Measurements from ENCODE around the gene SIN3B. TPM values are rescaled to one million over a fixed set of nuclear protein-coding genes. Genes with fewer than 3 reads are reported as not detected.

Gene SIN3B
- total RNA-seq, 1 donor from 2014 or later = 59.9 TPM

DNA sequence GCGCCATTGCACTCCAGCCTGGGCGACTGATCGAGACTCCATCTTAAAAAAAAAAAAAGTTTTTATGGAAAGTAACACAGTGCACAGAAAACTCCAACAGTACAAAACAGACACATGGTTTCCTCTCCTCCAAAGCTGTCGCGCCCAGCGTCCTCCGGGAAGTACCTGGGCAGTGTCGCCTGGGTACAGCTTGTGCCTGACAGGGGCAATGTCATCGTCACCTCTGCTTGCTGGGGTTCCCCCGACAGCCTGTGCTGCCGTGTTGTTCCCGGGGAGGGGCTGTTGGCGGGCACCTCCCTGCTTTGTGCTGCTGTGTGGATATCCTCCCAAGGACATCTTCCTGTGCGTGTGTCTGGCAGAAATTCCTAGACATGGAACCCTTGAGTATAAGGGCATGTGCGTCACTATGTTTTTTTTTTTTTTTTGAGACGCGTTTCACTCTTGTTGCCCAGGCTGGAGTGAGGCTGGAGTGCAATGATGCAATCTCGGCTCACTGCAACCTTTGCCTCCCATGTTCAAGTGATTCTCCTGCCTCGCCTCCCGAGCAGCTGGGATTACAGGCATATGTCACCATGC lies 57.2 kb downstream of the SIN3B start:
- H3K9me3 Mint-ChIP-seq = peaks cover 7% of the 10 kb centered on the region
- TF ChIP-seq, protein P1, sequence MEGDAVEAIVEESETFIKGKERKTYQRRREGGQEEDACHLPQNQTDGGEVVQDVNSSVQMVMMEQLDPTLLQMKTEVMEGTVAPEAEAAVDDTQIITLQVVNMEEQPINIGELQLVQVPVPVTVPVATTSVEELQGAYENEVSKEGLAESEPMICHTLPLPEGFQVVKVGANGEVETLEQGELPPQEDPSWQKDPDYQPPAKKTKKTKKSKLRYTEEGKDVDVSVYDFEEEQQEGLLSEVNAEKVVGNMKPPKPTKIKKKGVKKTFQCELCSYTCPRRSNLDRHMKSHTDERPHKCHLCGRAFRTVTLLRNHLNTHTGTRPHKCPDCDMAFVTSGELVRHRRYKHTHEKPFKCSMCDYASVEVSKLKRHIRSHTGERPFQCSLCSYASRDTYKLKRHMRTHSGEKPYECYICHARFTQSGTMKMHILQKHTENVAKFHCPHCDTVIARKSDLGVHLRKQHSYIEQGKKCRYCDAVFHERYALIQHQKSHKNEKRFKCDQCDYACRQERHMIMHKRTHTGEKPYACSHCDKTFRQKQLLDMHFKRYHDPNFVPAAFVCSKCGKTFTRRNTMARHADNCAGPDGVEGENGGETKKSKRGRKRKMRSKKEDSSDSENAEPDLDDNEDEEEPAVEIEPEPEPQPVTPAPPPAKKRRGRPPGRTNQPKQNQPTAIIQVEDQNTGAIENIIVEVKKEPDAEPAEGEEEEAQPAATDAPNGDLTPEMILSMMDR (conservative IDR thresholded peaks at IDR 0.05) = no peak
- H3K4me3 Mint-ChIP-seq = no peak overlapping the region
- H3K36me3 Mint-ChIP-seq (ENCODE audit: low read depth) = peaks cover 8% of the 10 kb centered on the region
- H3K27me3 Mint-ChIP-seq (ENCODE audit: low read depth) = no peaks in the 10 kb centered on the region
- no peak for DNase-seq (ENCODE audit: low read depth, low spot score)
- H3K4me1 Mint-ChIP-seq = no peaks in the 10 kb centered on the region
- no peak overlapping the region for H3K27ac Mint-ChIP-seq (ENCODE audit: unreplicated experiment)

DNA sequence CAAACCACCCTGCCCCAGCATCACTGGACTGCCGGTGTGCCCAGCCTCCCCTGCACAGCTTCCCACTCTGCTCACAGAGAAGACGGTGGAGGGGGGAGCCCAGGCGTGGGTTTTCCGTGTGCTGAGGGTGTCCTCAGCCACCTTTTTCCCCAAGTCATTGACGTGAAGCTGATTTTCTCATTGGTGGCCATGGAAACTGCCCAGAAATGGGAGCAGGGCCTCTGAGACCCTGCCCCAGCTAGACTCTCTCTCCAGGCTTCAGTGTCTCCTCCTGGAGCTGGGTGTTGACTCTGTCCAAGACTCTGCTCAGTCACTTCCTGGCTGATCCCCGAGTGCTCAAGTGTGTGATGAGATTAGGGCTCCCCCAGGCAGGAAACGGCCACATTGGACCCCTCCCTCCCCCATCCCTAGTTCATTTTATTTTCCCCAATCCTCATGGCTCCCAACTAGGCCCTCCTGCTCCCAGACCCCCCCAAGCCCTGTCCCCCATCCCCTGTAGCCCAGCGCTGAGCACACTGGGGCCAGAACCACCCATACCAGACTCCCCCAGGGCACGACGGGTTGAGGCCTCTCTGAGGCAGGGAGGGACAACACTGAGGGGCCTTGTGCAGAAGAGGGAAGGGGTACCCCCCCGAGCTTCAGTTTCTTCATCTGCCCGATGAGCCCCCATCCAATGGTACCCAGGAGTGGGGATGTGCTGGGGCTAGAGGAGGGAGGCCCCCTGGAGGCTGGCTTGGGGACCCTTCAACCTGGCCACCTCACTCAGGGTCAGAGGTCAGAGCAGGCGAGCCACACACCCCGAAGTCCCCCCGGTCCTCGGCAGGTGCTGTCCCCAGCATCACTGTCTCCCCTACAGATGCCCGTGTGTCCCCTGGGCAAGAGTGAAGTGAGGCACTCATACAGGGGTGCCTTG lies 58.4 kb downstream of the SIN3B start:
- Mint-ChIP-seq H3K27ac (ENCODE audit: unreplicated experiment) (no peak overlapping the region), H3K4me1 (no peaks in the 10 kb centered on the region), H3K36me3 (ENCODE audit: low read depth) (no peaks in the 10 kb centered on the region), H3K27me3 (ENCODE audit: low read depth) (no peaks in the 10 kb centered on the region), H3K9me3 (no peaks in the 10 kb centered on the region), H3K4me3 (no peak overlapping the region)
- no peak for DNase-seq (ENCODE audit: low read depth, low spot score)
- TF ChIP-seq, protein P1 (conservative IDR thresholded peaks at IDR 0.05) = no peak

DNA sequence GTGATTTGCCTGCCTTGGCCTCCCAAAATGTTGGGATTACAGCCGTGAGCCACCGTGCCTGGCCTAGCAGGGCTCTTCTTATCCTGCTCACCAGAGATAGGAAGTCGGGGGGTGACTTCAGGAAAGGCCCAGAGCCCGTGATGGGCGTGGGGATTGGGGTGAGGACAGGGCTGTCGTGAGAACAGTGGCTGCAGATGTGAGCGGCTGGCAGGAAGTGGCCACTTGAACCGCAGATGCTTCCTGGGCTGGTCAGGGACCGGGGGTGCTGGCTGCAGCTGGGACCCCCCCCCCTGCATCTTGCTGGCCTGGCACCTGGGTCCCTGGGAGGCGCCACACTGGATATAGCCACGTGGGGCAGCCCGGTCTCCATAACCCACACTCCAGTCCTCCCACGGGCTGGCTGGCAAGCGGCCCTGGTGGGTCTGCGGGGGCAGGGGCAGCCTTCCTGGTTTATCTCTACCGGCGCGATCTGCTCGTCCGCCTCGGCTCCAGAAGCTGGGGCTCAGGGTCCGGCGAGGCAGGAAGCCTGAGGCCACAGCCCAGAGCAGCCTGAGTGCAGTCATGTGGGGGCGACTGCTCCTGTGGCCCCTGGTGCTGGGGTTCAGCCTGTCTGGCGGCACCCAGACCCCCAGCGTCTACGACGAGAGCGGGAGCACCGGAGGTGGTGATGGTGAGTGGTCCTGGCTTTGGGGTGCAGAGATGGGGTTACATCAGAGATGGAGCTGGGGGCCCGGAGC lies 59.6 kb downstream of the SIN3B start, which contains the start of gene F2RL3:
Gene F2RL3, plus strand, starts transcription at position 371 of the 737 bp plus-strand sequence. Its CDS starts 191 bp downstream, at position 562.
- Mint-ChIP-seq H3K4me3 (no peak within 1 kb of the TSS), H3K27ac (ENCODE audit: unreplicated experiment) (no peak within 1 kb of the TSS), H3K36me3 (ENCODE audit: low read depth) (no peaks in the 10 kb centered on the region), H3K4me1 (no peaks in the 10 kb centered on the region), H3K27me3 (ENCODE audit: low read depth) (no peaks in the 10 kb centered on the region), H3K9me3 (no peaks in the 10 kb centered on the region)
- TF ChIP-seq, protein P1 (conservative IDR thresholded peaks at IDR 0.05) = no peak
- DNase-seq (ENCODE audit: low read depth, low spot score) = no peak

DNA sequence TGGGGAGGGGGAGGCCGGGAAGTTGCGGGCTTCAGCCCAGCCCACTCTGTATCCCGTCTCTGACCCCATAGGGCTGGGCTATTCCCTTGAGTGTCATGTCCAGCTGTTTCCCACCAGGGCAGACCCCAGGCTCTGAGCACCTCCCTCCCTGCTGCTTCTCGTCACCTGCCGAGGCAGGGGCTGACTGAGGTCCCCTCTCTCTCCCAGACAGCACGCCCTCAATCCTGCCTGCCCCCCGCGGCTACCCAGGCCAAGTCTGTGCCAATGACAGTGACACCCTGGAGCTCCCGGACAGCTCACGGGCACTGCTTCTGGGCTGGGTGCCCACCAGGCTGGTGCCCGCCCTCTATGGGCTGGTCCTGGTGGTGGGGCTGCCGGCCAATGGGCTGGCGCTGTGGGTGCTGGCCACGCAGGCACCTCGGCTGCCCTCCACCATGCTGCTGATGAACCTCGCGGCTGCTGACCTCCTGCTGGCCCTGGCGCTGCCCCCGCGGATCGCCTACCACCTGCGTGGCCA lies 60.2 kb downstream of the SIN3B start:
- Mint-ChIP-seq H3K27me3 (ENCODE audit: low read depth) (no peaks in the 10 kb centered on the region), H3K4me3 (no peak overlapping the region), H3K4me1 (no peaks in the 10 kb centered on the region), H3K36me3 (ENCODE audit: low read depth) (no peaks in the 10 kb centered on the region), H3K27ac (ENCODE audit: unreplicated experiment) (no peak overlapping the region), H3K9me3 (no peaks in the 10 kb centered on the region)
- TF ChIP-seq, protein P1 (conservative IDR thresholded peaks at IDR 0.05) = no peak
- no peak for DNase-seq (ENCODE audit: low read depth, low spot score)

DNA sequence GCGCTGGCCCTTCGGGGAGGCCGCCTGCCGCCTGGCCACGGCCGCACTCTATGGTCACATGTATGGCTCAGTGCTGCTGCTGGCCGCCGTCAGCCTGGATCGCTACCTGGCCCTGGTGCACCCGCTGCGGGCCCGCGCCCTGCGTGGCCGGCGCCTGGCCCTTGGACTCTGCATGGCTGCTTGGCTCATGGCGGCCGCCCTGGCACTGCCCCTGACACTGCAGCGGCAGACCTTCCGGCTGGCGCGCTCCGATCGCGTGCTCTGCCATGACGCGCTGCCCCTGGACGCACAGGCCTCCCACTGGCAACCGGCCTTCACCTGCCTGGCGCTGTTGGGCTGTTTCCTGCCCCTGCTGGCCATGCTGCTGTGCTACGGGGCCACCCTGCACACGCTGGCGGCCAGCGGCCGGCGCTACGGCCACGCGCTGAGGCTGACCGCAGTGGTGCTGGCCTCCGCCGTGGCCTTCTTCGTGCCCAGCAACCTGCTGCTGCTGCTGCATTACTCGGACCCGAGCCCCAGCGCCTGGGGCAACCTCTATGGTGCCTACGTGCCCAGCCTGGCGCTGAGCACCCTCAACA lies 60.8 kb downstream of the SIN3B start:
- no peaks in the 10 kb centered on the region for H3K4me1 Mint-ChIP-seq
- TF ChIP-seq, protein P1 (conservative IDR thresholded peaks at IDR 0.05) = no peak
- H3K27me3 Mint-ChIP-seq (ENCODE audit: low read depth) = peaks cover 3% of the 10 kb centered on the region
- H3K36me3 Mint-ChIP-seq (ENCODE audit: low read depth) = no peaks in the 10 kb centered on the region
- no peak overlapping the region for H3K27ac Mint-ChIP-seq (ENCODE audit: unreplicated experiment)
- no peak for DNase-seq (ENCODE audit: low read depth, low spot score)
- H3K9me3 Mint-ChIP-seq = no peaks in the 10 kb centered on the region
- no peak overlapping the region for H3K4me3 Mint-ChIP-seq

Data from neural crest cell (in vitro differentiated cells).